ENCODE data around the gene PAPSS2.
"Not testable (repeated sequence)": the region's sequence is repeated elsewhere in the genome, so short reads cannot be mapped to it uniquely, and the experiment has no call there.

PAPSS2 gene

GRCh38 chr10:87740254-87740655 is 80.6 kb downstream of the PAPSS2 start:
- Histone ChIP-seq H3K4me2 (ENCODE audit: low read length) (no peak overlapping the region), H3K4me3 (ENCODE audit: low read depth, low read length) (no peak overlapping the region), H3K36me3 (ENCODE audit: control insufficient read depth, insufficient read depth, low read length) (no peaks in the 10 kb centered on the region), H3K79me2 (no peaks in the 10 kb centered on the region), H3K27me3 (ENCODE audit: control insufficient read depth, insufficient read depth, low read length) (no peaks in the 10 kb centered on the region), H3K9me3 (ENCODE audit: control insufficient read depth, low read length) (no peaks in the 10 kb centered on the region), H3K9ac (no peak overlapping the region), H3K4me1 (no peaks in the 10 kb centered on the region), H2AFZ (no peak overlapping the region), H3K27ac (no peak overlapping the region)
- TF ChIP-seq CTCF (IDR thresholded peaks at IDR 0.05), result no peak

GRCh38 chr10:87742992-87743610 is 83.4 kb downstream of the PAPSS2 start:
- H3K27ac ChIP-seq; H3K4me3 ChIP-seq (ENCODE audit: low read depth, low read length); H3K36me3 ChIP-seq (ENCODE audit: control insufficient read depth, insufficient read depth, low read length); H3K9me3 ChIP-seq (ENCODE audit: control insufficient read depth, low read length); H3K4me2 ChIP-seq (ENCODE audit: low read length); H2AFZ ChIP-seq; H3K9ac ChIP-seq; H3K27me3 ChIP-seq (ENCODE audit: control insufficient read depth, insufficient read depth, low read length); H3K4me1 ChIP-seq; H3K79me2 ChIP-seq: not testable (repeated sequence)

GRCh38 chr10:87744606-87745005 is 84.9 kb downstream of the PAPSS2 start:
- no peaks in the 10 kb centered on the region for H3K4me1 ChIP-seq
- no peak overlapping the region for H3K4me3 ChIP-seq (ENCODE audit: low read depth, low read length)
- H3K9ac ChIP-seq, result no peak overlapping the region
- no peak overlapping the region for H2AFZ ChIP-seq
- H3K79me2 ChIP-seq, result no peaks in the 10 kb centered on the region
- no peak overlapping the region for H3K27ac ChIP-seq
- H3K4me2 ChIP-seq (ENCODE audit: low read length), result no peak overlapping the region
- H3K36me3 ChIP-seq (ENCODE audit: control insufficient read depth, insufficient read depth, low read length), result no peaks in the 10 kb centered on the region
- TF ChIP-seq CTCF (IDR thresholded peaks at IDR 0.05), result no peak
- no peaks in the 10 kb centered on the region for H3K27me3 ChIP-seq (ENCODE audit: control insufficient read depth, insufficient read depth, low read length)
- no peaks in the 10 kb centered on the region for H3K9me3 ChIP-seq (ENCODE audit: control insufficient read depth, low read length)

GRCh38 chr10:87746911-87747310 is 87.2 kb downstream of the PAPSS2 start:
- TF ChIP-seq CTCF (IDR thresholded peaks at IDR 0.05), result no peak
- Histone ChIP-seq H3K36me3 (ENCODE audit: control insufficient read depth, insufficient read depth, low read length) (no peaks in the 10 kb centered on the region), H3K79me2 (no peaks in the 10 kb centered on the region), H3K4me1 (no peaks in the 10 kb centered on the region), H3K27me3 (ENCODE audit: control insufficient read depth, insufficient read depth, low read length) (no peaks in the 10 kb centered on the region), H3K9me3 (ENCODE audit: control insufficient read depth, low read length) (no peaks in the 10 kb centered on the region), H3K9ac (no peak overlapping the region), H3K4me2 (ENCODE audit: low read length) (no peak overlapping the region), H3K27ac (no peak overlapping the region), H3K4me3 (ENCODE audit: low read depth, low read length) (no peak overlapping the region), H2AFZ (no peak overlapping the region)

GRCh38 chr10:87748244-87748643 is 88.6 kb downstream of the PAPSS2 start:
- not testable (repeated sequence) for H3K27me3 ChIP-seq (ENCODE audit: control insufficient read depth, insufficient read depth, low read length); H3K4me1 ChIP-seq; H3K9ac ChIP-seq; H3K27ac ChIP-seq; H3K4me3 ChIP-seq (ENCODE audit: low read depth, low read length); H3K4me2 ChIP-seq (ENCODE audit: low read length); H3K36me3 ChIP-seq (ENCODE audit: control insufficient read depth, insufficient read depth, low read length); H3K79me2 ChIP-seq; H3K9me3 ChIP-seq (ENCODE audit: control insufficient read depth, low read length); H2AFZ ChIP-seq

All from parathyroid adenoma (tissue), 2 donors.